Measurements from ENCODE around the gene SPEF1. TPM values are rescaled to one million over a fixed set of nuclear protein-coding genes. Genes with fewer than 3 reads are reported as not detected.

SPEF1 gene
- total and polyA plus RNA-seq, 2 of the 13 experiments (the other 11 are each of a cell fraction or from before 2014, with no cell fraction given): 0.11 to 0.27 TPM

DNA sequence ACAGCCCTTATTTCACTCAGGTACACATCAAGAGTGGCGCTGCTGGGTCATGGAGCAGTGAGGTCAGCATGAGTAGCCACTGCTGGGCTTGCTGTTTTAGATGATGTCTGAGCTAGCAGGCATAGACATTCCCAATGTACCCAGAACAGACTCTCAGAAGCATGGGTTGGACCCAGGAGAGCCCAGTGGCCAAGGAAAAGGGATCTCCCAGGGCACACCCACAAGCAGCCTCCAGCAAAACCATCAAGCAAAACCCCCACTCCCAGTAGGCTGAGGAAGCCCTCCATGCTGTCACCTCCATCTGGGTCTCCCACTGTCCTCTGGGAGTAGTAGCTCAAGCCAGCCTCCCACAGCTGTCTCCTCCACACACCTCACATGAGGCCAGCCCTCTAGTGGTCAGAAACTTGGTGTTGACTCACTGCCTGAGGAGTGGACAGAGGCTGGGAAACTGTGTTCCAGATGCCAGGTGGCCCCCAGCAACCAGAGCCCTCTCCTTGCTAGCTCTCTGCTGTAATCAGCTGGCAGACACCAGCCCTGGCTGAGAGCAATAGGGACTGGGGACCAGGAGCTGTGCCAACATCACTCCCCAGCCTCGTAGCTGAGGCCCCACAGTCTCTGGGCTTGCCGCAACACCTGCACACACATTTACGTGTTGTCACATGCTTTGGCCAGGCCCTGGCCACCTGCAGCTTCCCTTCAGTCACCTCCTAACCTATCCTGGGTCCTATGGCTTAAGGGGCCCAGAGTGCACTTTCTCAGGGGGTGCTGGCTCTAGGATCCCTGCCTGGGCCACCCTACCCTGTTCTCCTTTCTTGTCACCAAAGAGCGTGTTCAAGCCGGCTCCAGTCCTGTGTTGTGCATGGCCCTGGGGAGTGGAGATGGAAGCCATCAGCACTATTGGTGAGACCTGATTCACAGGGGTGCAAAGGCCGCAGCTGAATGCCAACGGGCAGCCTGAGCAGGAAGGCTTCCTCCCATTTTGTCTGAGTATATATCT, 37.2 kb upstream of the SPEF1 start (continued):
- TF ChIP-seq, protein P1, sequence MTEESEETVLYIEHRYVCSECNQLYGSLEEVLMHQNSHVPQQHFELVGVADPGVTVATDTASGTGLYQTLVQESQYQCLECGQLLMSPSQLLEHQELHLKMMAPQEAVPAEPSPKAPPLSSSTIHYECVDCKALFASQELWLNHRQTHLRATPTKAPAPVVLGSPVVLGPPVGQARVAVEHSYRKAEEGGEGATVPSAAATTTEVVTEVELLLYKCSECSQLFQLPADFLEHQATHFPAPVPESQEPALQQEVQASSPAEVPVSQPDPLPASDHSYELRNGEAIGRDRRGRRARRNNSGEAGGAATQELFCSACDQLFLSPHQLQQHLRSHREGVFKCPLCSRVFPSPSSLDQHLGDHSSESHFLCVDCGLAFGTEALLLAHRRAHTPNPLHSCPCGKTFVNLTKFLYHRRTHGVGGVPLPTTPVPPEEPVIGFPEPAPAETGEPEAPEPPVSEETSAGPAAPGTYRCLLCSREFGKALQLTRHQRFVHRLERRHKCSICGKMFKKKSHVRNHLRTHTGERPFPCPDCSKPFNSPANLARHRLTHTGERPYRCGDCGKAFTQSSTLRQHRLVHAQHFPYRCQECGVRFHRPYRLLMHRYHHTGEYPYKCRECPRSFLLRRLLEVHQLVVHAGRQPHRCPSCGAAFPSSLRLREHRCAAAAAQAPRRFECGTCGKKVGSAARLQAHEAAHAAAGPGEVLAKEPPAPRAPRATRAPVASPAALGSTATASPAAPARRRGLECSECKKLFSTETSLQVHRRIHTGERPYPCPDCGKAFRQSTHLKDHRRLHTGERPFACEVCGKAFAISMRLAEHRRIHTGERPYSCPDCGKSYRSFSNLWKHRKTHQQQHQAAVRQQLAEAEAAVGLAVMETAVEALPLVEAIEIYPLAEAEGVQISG (CRISPR knock-in tag; IDR thresholded peaks at IDR 0.05): peak; percentile 69
- TF ChIP-seq SRY (CRISPR knock-in tag; IDR thresholded peaks at IDR 0.05): 0 out of 2 replicates have a peak, but pooled peaks have one; percentile 30
- no peak for TF ChIP-seq ZBTB3 (CRISPR knock-in tag; IDR thresholded peaks at IDR 0.05; ENCODE audit: borderline replicate concordance, low read depth)
- peak; percentile 28; the same call in 1 of the 2 replicates for TF ChIP-seq ARID2 (CRISPR knock-in tag; IDR thresholded peaks at IDR 0.05; ENCODE audit: borderline replicate concordance)
- TF ChIP-seq TMF1 (CRISPR knock-in tag; IDR thresholded peaks at IDR 0.05; ENCODE audit: low read depth): no peak; the same call in 1 of the 2 replicates
- TF ChIP-seq ZNF496 (CRISPR knock-in tag; IDR thresholded peaks at IDR 0.05; ENCODE audit: insufficient replicate concordance): no peak
- TF ChIP-seq, protein P2, sequence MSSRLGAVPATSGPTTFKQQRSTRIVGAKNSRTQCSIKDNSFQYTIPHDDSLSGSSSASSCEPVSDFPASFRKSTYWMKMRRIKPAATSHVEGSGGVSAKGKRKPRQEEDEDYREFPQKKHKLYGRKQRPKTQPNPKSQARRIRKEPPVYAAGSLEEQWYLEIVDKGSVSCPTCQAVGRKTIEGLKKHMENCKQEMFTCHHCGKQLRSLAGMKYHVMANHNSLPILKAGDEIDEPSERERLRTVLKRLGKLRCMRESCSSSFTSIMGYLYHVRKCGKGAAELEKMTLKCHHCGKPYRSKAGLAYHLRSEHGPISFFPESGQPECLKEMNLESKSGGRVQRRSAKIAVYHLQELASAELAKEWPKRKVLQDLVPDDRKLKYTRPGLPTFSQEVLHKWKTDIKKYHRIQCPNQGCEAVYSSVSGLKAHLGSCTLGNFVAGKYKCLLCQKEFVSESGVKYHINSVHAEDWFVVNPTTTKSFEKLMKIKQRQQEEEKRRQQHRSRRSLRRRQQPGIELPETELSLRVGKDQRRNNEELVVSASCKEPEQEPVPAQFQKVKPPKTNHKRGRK (CRISPR knock-in tag; IDR thresholded peaks at IDR 0.05): no peak
- TF ChIP-seq ISX (CRISPR knock-in tag; conservative IDR thresholded peaks at IDR 0.05): no peak
- no peak for TF ChIP-seq PRMT3 (CRISPR knock-in tag; IDR thresholded peaks at IDR 0.05; ENCODE audit: borderline replicate concordance, low read depth)
- TF ChIP-seq ATAD3A (CRISPR knock-in tag; IDR thresholded peaks at IDR 0.05): no peak
- TF ChIP-seq EEA1 (CRISPR knock-in tag; IDR thresholded peaks at IDR 0.05; ENCODE audit: borderline replicate concordance): no peak
- TF ChIP-seq, protein P3, sequence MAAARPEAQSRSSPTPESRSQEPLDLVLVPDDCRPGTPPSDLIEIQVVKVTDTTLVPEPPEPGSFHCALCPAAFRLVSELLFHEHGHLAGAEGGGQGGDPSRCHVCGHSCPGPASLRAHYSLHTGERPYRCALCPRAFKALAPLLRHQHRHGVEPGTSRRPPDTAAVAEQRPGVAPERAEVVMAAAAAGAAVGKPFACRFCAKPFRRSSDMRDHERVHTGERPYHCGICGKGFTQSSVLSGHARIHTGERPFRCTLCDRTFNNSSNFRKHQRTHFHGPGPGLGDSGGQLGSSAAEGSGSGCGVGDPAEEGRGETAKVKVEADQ (CRISPR knock-in tag; IDR thresholded peaks at IDR 0.05; ENCODE audit: borderline replicate concordance): no peak
- TF ChIP-seq, protein P4, sequence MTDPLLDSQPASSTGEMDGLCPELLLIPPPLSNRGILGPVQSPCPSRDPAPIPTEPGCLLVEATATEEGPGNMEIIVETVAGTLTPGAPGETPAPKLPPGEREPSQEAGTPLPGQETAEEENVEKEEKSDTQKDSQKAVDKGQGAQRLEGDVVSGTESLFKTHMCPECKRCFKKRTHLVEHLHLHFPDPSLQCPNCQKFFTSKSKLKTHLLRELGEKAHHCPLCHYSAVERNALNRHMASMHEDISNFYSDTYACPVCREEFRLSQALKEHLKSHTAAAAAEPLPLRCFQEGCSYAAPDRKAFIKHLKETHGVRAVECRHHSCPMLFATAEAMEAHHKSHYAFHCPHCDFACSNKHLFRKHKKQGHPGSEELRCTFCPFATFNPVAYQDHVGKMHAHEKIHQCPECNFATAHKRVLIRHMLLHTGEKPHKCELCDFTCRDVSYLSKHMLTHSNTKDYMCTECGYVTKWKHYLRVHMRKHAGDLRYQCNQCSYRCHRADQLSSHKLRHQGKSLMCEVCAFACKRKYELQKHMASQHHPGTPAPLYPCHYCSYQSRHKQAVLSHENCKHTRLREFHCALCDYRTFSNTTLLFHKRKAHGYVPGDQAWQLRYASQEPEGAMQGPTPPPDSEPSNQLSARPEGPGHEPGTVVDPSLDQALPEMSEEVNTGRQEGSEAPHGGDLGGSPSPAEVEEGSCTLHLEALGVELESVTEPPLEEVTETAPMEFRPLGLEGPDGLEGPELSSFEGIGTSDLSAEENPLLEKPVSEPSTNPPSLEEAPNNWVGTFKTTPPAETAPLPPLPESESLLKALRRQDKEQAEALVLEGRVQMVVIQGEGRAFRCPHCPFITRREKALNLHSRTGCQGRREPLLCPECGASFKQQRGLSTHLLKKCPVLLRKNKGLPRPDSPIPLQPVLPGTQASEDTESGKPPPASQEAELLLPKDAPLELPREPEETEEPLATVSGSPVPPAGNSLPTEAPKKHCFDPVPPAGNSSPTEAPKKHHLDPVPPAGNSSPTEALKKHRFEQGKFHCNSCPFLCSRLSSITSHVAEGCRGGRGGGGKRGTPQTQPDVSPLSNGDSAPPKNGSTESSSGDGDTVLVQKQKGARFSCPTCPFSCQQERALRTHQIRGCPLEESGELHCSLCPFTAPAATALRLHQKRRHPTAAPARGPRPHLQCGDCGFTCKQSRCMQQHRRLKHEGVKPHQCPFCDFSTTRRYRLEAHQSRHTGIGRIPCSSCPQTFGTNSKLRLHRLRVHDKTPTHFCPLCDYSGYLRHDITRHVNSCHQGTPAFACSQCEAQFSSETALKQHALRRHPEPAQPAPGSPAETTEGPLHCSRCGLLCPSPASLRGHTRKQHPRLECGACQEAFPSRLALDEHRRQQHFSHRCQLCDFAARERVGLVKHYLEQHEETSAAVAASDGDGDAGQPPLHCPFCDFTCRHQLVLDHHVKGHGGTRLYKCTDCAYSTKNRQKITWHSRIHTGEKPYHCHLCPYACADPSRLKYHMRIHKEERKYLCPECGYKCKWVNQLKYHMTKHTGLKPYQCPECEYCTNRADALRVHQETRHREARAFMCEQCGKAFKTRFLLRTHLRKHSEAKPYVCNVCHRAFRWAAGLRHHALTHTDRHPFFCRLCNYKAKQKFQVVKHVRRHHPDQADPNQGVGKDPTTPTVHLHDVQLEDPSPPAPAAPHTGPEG (CRISPR knock-in tag; IDR thresholded peaks at IDR 0.05): peak; percentile 14; the same call in 1 of the 2 replicates
- no peak for TF ChIP-seq ZNF296 (CRISPR knock-in tag; conservative IDR thresholded peaks at IDR 0.05)
- TF ChIP-seq ZNF251 (CRISPR knock-in tag; IDR thresholded peaks at IDR 0.05): no peak
